GM12878 (cell line): ENCODE measurements around the gene PLK5. TPM values are rescaled to one million over a fixed set of nuclear protein-coding genes. Genes with fewer than 3 reads are reported as not detected.

Experiments used
- ATAC-seq: fragments of 200-7000 bp; cut with Tn5 transposase; 3 replicates; pipeline ENCODE4 v1.9.1; 2020; ENCODE audit warnings: mild to moderate bottlenecking, moderate library complexity
- BruUV-seq: library from RNA; stranded (reverse); fragments of 400-500 nt; replicated peaks from 2 replicates; lab custom pipeline; 2021; lab: Mats Ljungman, UMichigan
- CTCF ChIA-PET: fragments of 300-600 bp; sonication (Branson Sonifier 250); formaldehyde crosslinking; extraction: SDS; loops from one replicate; lab custom pipeline; 2021; ENCODE audit warnings: inconsistent platforms; lab: Yijun Ruan, JAX
- POLR2A ChIA-PET: fragments of 350-600 bp; formaldehyde crosslinking; extraction: SDS; loops from one replicate; lab custom pipeline; 2021; ENCODE audit warnings: inconsistent platforms; lab: Charles Lee
- RAD21 ChIA-PET: fragments of 300-600 bp; sonication (Branson Sonifier 250); formaldehyde crosslinking; loops from one replicate; lab custom pipeline; 2023; ENCODE audit warnings: antibody characterized with exemption; ENCODE audit not compliant: unreplicated experiment; lab: Charles Lee
- SMC1A ChIA-PET: fragments of 300-600 bp; sonication (Branson Sonifier 250); formaldehyde crosslinking; loops from one replicate; lab custom pipeline; 2023; ENCODE audit not compliant: unreplicated experiment, uncharacterized antibody; lab: Charles Lee
- DNase-seq: peaks from one replicate; pipeline ENCODE4 v3.0.0-alpha.2; 2011; ENCODE audit warnings: low read depth, low spot score
- FAIRE-seq: peaks from 3 replicates; lab custom pipeline; 2011; peaks lifted over from hg19 to GRCh38; lab: Jason Lieb, UNC
- H2AFZ ChIP-seq: 2 replicates; pipeline ENCODE4 v1.6.0; 2011; ENCODE audit warnings: low read depth, low read length, control low read depth; ENCODE audit not compliant: control insufficient read depth
- H3K27ac ChIP-seq: 2 replicates; pipeline ENCODE4 v1.5.1; 2011; ENCODE audit warnings: control low read depth; ENCODE audit not compliant: control insufficient read depth, insufficient read depth
- H3K27me3 ChIP-seq, 2 experiments: replicated peaks in 1 of 2; 2 replicates each; pipeline versions ENCODE4 v1.6.0 to v1.6.1; 2011; ENCODE audit warnings: low read length in 1 of 2; ENCODE audit not compliant: control insufficient read depth in 2 of 2, insufficient read depth in 2 of 2
- H3K36me3 ChIP-seq, 2 experiments: 2 replicates each; pipeline ENCODE4 v1.5.1; 2011; ENCODE audit warnings: low read length in 1 of 2; ENCODE audit not compliant: control insufficient read depth in 2 of 2, insufficient read depth in 2 of 2
- H3K4me1 ChIP-seq: 2 replicates; pipeline ENCODE4 v1.6.1; 2011; ENCODE audit warnings: mild to moderate bottlenecking, low read length, moderate library complexity, mixed read lengths; ENCODE audit not compliant: control insufficient read depth, insufficient read depth
- H3K4me2 ChIP-seq: 2 replicates; pipeline ENCODE4 v1.6.0; 2011; ENCODE audit warnings: control low read depth; ENCODE audit not compliant: control insufficient read depth, insufficient read depth
- H3K4me3 ChIP-seq: fragments of 200-600 bp; sonication (generic); 2 replicates; pipeline ENCODE4 v1.5.1; 2016
- H3K79me2 ChIP-seq: 2 replicates; pipeline ENCODE4 v1.6.0; 2011; ENCODE audit warnings: low read length; ENCODE audit not compliant: control insufficient read depth, insufficient read depth
- H3K9ac ChIP-seq: 2 replicates; pipeline ENCODE4 v1.8.0; 2011; ENCODE audit warnings: low read length, control low read depth, mixed read lengths; ENCODE audit not compliant: control insufficient read depth, insufficient read depth
- H3K9me3 ChIP-seq: replicated peaks from 3 replicates; pipeline ENCODE4 v1.5.1; 2011; ENCODE audit warnings: mild to moderate bottlenecking, low read length; ENCODE audit not compliant: control insufficient read depth, insufficient read depth
- H4K20me1 ChIP-seq: 2 replicates; pipeline ENCODE4 v1.6.0; 2011; ENCODE audit not compliant: control insufficient read depth, insufficient read depth
- E4F1 ChIP-seq: fragments of 450-650 bp; IDR thresholded peaks from 2 replicates; pipeline ENCODE4 v1.6.1; 2018; ENCODE audit warnings: borderline replicate concordance, mild to moderate bottlenecking; ENCODE audit not compliant: partially characterized antibody
- RUNX3 ChIP-seq: IDR thresholded peaks from 2 replicates; pipeline ENCODE4 v1.6.1; 2012; ENCODE audit warnings: low read length, inconsistent platforms
- WGBS: methylation state at CpG from one replicate; pipeline ENCODE4 v1.1.6; 2016; ENCODE audit warnings: low lambda C conversion rate; ENCODE audit not compliant: insufficient replicate concordance, insufficient coverage; ENCODE audit errors: missing lambda C conversion rate; 5-methylcytosine and 5-hydroxymethylcytosine counted together
- in situ Hi-C: fragments of 300-500 bp; cut with MboI; formaldehyde crosslinking; loops from 9 replicates; pipeline ENCODE4 v1.14.3; 2018; ENCODE audit warnings: mixed read lengths
- intact Hi-C: fragments of 100-400 bp; cut with micrococcal nuclease; formaldehyde crosslinking; loops from one replicate; pipeline ENCODE4 v1.14.2; 2022; ENCODE audit not compliant: unreplicated experiment
- polyA plus RNA-seq, 11 experiments: library from polyadenylated mRNA; depleted of rRNA in 4 of 11; unstranded in 6 of 11; stranded (reverse) in 5 of 11; fragments of >200 nt; fragmentation: Nextera tagmentation in 4 of 11; fragmentation: Illumina TruSeq in 1 of 11; extraction: Ambion mirVana in 4 of 11; extraction: Trizol in 1 of 11; gene quantifications; 1 replicate in 1 of 11; 2 replicates in 10 of 11; pipeline versions ENCODE4 v1.2.1 to v1.2.3, GENCODE V29; 2011 to 2016; ENCODE audit warnings: inconsistent platforms in 2 of 11, missing spikeins in 2 of 11, low read depth in 1 of 11
- total RNA-seq, 4 experiments: library from RNA; depleted of rRNA in 3 of 4; stranded (reverse); fragments of >200 nt in 3 of 4; fragmentation: Illumina TruSeq in 1 of 4; extraction: Trizol in 1 of 4; gene quantifications; 2 replicates each; pipeline versions ENCODE4 v1.2.1 to v1.2.3, GENCODE V29; 2013 to 2021
- TF ChIP-seq, protein P1 (sequence below): IDR thresholded peaks from 2 replicates; pipeline ENCODE4 v1.6.1; 2011; ENCODE audit warnings: borderline replicate concordance, low read depth, mild to moderate bottlenecking, moderate library complexity, low read length; ENCODE audit not compliant: insufficient read depth, poor library complexity, severe bottlenecking

PLK5 gene
- total and polyA plus RNA-seq, 10 of the 15 experiments (the other 5 are each of a cell fraction or from before 2014, with no cell fraction given), result 0.13 TPM; not detected in 9

GRCh38 chr19:1571358-1571757 is 47.5 kb downstream of the PLK5 start:
- BruUV-seq, result no TSS peak
- Histone ChIP-seq H4K20me1 (no peaks in the 10 kb centered on the region), H3K27ac (no peak overlapping the region), H3K4me1 (no peaks in the 10 kb centered on the region), H3K27me3 (no peaks in the 10 kb centered on the region), H3K79me2 (no peaks in the 10 kb centered on the region), H3K9me3 (no peaks in the 10 kb centered on the region), H3K9ac (no peak overlapping the region), H3K4me2 (no peak overlapping the region), H3K36me3 (no peaks in the 10 kb centered on the region), H3K4me3 (no peak overlapping the region), H2AFZ (no peak overlapping the region)
- TF ChIP-seq E4F1 (no peak), RUNX3 (peak; percentile 8; the same call in 1 of the 2 replicates)
- TF ChIP-seq, protein P1, sequence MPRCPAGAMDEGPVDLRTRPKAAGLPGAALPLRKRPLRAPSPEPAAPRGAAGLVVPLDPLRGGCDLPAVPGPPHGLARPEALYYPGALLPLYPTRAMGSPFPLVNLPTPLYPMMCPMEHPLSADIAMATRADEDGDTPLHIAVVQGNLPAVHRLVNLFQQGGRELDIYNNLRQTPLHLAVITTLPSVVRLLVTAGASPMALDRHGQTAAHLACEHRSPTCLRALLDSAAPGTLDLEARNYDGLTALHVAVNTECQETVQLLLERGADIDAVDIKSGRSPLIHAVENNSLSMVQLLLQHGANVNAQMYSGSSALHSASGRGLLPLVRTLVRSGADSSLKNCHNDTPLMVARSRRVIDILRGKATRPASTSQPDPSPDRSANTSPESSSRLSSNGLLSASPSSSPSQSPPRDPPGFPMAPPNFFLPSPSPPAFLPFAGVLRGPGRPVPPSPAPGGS, result peak; percentile 88
- POLR2A ChIA-PET, result no interaction called here
- FAIRE-seq, result no peak
- in situ Hi-C loops (no loop called here), intact Hi-C loops (no loop called here)
- CTCF ChIA-PET, result no interaction called here
- DNase-seq, result no peak
- no peak for ATAC-seq
- RAD21 ChIA-PET, result no interaction called here
- SMC1A ChIA-PET, result no interaction called here
- WGBS, result 60% methylated on average over 11 of the region's 12 CpGs
